SK-N-MC (cell line): ENCODE data around the gene COL27A1.

ENCODE experiments used
- EZH2 ChIP-seq: fragments of 200-600 bp; sonication (generic); IDR thresholded peaks from one replicate; pipeline ENCODE4 v1.6.1; 2017; ENCODE audit warnings: antibody characterized with exemption
- POLR2AphosphoS5 ChIP-seq: IDR thresholded peaks from 2 replicates; pipeline ENCODE4 v1.6.1; 2012; ENCODE audit warnings: mild to moderate bottlenecking, low read depth, low read length, borderline replicate concordance

DNA sequence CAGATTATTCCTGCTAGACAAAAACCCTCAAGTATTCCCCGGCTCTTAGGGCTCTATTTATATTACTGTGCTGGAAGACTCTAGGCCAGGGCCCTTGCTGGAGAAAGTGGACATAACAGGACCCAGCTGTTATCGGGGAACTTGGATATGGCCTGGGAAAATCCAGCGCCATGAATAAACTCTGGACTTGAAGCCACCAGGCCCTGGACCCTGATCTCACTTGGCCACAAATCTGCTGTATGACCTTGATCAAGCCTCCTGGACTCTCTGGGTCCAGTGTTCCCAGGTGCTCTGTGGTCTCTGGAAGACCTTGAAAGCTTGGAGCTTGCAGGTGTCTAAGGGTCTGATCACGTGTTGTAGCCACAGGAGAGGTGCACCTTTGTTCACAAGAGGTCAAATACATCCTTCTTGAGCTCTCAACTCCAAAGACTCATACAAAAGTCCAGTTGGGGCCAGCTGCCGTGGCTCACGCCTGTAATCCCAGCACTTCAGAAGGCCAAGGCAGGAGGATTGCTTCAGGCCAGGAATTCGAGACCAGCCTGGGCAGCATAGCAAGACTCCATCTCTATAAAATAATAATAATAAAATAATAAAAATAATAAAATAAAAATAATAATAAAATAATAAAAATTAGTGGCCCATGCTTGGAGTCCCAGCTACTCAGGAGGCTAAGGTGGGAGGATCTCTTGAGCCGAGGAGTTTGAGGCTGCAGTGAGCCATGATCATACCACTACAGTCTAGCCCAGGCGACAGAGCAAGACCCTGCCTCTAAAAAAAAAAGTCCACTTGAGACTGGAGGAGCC lies 26.5 kb downstream of the COL27A1 start:
- no peak for TF ChIP-seq POLR2AphosphoS5
- no peak for TF ChIP-seq EZH2
